Neural progenitor cell (in vitro differentiated cells): ENCODE data around the gene GPR150.

ENCODE experiments used
- EZH2 ChIP-seq: fragments of 200-600 bp; sonication (generic); IDR thresholded peaks from 2 replicates; pipeline ENCODE4 v1.6.1; 2017; ENCODE audit warnings: antibody characterized with exemption, mild to moderate bottlenecking, moderate library complexity
- TF ChIP-seq, protein P1 (sequence below): fragments of 200-600 bp; sonication (generic); IDR thresholded peaks from 2 replicates; pipeline ENCODE4 v1.5.1; 2017; ENCODE audit warnings: antibody characterized with exemption, mild to moderate bottlenecking

DNA sequence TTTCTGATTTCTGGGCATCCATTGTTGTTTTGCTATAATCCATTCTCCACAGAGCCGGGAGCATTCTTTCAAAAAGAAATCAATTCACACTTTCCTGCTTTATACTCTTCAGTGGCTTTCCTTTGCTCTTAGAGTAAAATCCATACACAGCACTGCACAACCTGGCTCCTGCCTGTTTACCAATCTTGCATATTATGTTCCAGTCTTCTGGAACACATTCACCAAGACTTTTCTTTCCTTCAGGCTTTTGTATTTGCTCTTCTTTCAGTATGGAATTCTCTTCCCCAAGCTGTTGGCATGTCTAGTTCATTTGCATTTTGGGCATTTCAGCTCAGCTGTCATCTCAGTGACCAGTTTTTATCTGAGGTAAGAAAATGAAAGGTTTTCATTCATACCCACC lies 33.0 kb downstream of the GPR150 start:
- TF ChIP-seq, protein P1, sequence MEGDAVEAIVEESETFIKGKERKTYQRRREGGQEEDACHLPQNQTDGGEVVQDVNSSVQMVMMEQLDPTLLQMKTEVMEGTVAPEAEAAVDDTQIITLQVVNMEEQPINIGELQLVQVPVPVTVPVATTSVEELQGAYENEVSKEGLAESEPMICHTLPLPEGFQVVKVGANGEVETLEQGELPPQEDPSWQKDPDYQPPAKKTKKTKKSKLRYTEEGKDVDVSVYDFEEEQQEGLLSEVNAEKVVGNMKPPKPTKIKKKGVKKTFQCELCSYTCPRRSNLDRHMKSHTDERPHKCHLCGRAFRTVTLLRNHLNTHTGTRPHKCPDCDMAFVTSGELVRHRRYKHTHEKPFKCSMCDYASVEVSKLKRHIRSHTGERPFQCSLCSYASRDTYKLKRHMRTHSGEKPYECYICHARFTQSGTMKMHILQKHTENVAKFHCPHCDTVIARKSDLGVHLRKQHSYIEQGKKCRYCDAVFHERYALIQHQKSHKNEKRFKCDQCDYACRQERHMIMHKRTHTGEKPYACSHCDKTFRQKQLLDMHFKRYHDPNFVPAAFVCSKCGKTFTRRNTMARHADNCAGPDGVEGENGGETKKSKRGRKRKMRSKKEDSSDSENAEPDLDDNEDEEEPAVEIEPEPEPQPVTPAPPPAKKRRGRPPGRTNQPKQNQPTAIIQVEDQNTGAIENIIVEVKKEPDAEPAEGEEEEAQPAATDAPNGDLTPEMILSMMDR, result no peak
- TF ChIP-seq EZH2, result no peak
